A172 (cell line): ENCODE data around the gene FGF12. TPM values are rescaled to one million over a fixed set of nuclear protein-coding genes. Genes with fewer than 3 reads are reported as not detected.
A peak's percentile ranks its signal among the peaks of the same experiment; 100 is the strongest.

Experiments used
- DNase-seq: peaks from one replicate; pipeline ENCODE4 v3.0.0-alpha.2; 2015; ENCODE audit warnings: low spot score
- total RNA-seq: library from RNA; depleted of rRNA; stranded (reverse); fragments of >200 nt; shearing (Covaris generic); gene quantifications from 2 replicates; pipeline ENCODE4 v1.2.3, GENCODE V29; 2014

Gene FGF12
- total RNA-seq, 1 experiment from 2014 or later, result 4.3 TPM

- no peak for DNase-seq
Observed at GRCh38 chr3:192496905-192497587, 230.3 kb downstream of the FGF12 start.

- DNase-seq, result peak; percentile 28
Observed at GRCh38 chr3:192494174-192494573, 233.2 kb downstream of the FGF12 start.

- no peak for DNase-seq
Observed at GRCh38 chr3:192490720-192491119, 236.6 kb downstream of the FGF12 start.

GRCh38 chr3:192489579-192489978 lies 237.8 kb downstream of the FGF12 start:
- DNase-seq, result no peak

GRCh38 chr3:192487033-192487432 lies 240.3 kb downstream of the FGF12 start:
- DNase-seq, result no peak

GRCh38 chr3:192482809-192483208 lies 244.5 kb downstream of the FGF12 start:
- peak; percentile 21 for DNase-seq

GRCh38 chr3:192482391-192482790 lies 244.9 kb downstream of the FGF12 start:
- DNase-seq, result no peak

GRCh38 chr3:192481638-192482037 lies 245.7 kb downstream of the FGF12 start:
- DNase-seq, result peak; percentile 79

- DNase-seq, result peak; percentile 61
Observed at GRCh38 chr3:192467230-192468140, 259.9 kb downstream of the FGF12 start.

GRCh38 chr3:192449036-192449435 lies 278.3 kb downstream of the FGF12 start:
- no peak for DNase-seq

- peak; percentile 8 for DNase-seq
Observed at GRCh38 chr3:192445770-192446644, 281.3 kb downstream of the FGF12 start.

GRCh38 chr3:192444791-192445106 lies 282.6 kb downstream of the FGF12 start:
- DNase-seq, result no peak

- peak; percentile 72 for DNase-seq
Observed at GRCh38 chr3:192444096-192444790, 283.1 kb downstream of the FGF12 start.

GRCh38 chr3:192435241-192435640 lies 292.1 kb downstream of the FGF12 start:
- DNase-seq, result no peak

- DNase-seq, result no peak
Observed at GRCh38 chr3:192434186-192434585, 293.2 kb downstream of the FGF12 start.

- peak; percentile 14 for DNase-seq
Observed at GRCh38 chr3:192433704-192434103, 293.6 kb downstream of the FGF12 start.

- DNase-seq, result peak; percentile 53
Observed at GRCh38 chr3:192422997-192423342, 304.4 kb downstream of the FGF12 start.

- peak; percentile 70 for DNase-seq
Observed at GRCh38 chr3:192422321-192422996, 304.9 kb downstream of the FGF12 start.

GRCh38 chr3:192419312-192419711 lies 308.0 kb downstream of the FGF12 start:
- DNase-seq, result no peak

- DNase-seq, result no peak
Observed at GRCh38 chr3:192417559-192418055, 309.7 kb downstream of the FGF12 start.

- DNase-seq, result no peak
Observed at GRCh38 chr3:192417017-192417416, 310.3 kb downstream of the FGF12 start.
